ENCODE measurements around the gene PTPRU.

The PTPRU gene

DNA sequence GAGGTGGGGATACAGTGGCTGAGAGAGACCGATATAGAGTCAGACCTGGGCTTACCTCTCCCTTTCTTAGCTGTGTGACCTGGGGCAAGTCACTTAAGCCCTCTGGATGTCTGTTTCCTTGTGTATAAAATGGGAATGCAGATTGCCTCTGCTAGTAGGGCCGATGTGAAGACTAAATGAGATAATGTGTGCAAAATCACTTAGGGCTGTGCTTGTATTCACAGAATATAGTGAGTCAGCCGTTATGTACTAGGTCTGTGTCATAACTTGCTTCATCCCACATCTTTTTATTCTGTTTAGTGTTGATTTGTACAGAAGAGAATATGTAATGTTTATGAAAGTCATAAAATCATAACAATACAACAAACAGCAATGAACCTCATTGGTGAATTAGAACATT lies 56.0 kb downstream of the PTPRU start:
- Histone ChIP-seq H3K9me2 (replicated peaks; ENCODE audit: control insufficient read depth, low read length) (no peaks in the 10 kb centered on the region), H3K4me3 (ENCODE audit: low read length) (no peak overlapping the region), H3K9me3 (ENCODE audit: control insufficient read depth, insufficient read depth, low read length) (no peaks in the 10 kb centered on the region), H3K79me2 (ENCODE audit: control insufficient read depth, low read length) (no peaks in the 10 kb centered on the region), H4K20me1 (ENCODE audit: control insufficient read depth, insufficient read depth, low read depth, low read length) (0 out of 2 replicates have a peak, but pooled peaks cover 2% of the 10 kb centered on the region), H3K27ac (ENCODE audit: low read depth, low read length) (no peak overlapping the region), H3K27me3 (ENCODE audit: control insufficient read depth, low read length) (peaks cover 6% of the 10 kb centered on the region; the same call in 1 of the 2 replicates), H3K4me1 (ENCODE audit: control insufficient read depth, low read length) (peaks cover 5% of the 10 kb centered on the region; the same call in 1 of the 2 replicates), H3K4me2 (ENCODE audit: low read length) (no peak overlapping the region), H3K36me3 (ENCODE audit: control insufficient read depth, low read length) (no peaks in the 10 kb centered on the region), H3F3A (ENCODE audit: control insufficient read depth, insufficient read depth) (no peaks in the 10 kb centered on the region)
- TF ChIP-seq CTCF (IDR thresholded peaks at IDR 0.05; ENCODE audit: low read depth, low read length, poor library complexity, severe bottlenecking) (no peak), EZH2phosphoT487 (IDR thresholded peaks at IDR 0.05; ENCODE audit: borderline replicate concordance, low read length) (no peak)

GRCh38 chr1:29297450-29297849 lies 61.1 kb downstream of the PTPRU start:
- Histone ChIP-seq H3F3A (ENCODE audit: control insufficient read depth, insufficient read depth) (no peaks in the 10 kb centered on the region), H3K27me3 (ENCODE audit: control insufficient read depth, low read length) (peaks cover 10% of the 10 kb centered on the region), H4K20me1 (ENCODE audit: control insufficient read depth, insufficient read depth, low read depth, low read length) (0 out of 2 replicates have a peak, but pooled peaks cover 2% of the 10 kb centered on the region), H3K27ac (ENCODE audit: low read depth, low read length) (no peak overlapping the region), H3K4me2 (ENCODE audit: low read length) (no peak overlapping the region), H3K4me3 (ENCODE audit: low read length) (no peak overlapping the region), H3K4me1 (ENCODE audit: control insufficient read depth, low read length) (peaks cover 5% of the 10 kb centered on the region; the same call in 1 of the 2 replicates), H3K36me3 (ENCODE audit: control insufficient read depth, low read length) (no peaks in the 10 kb centered on the region), H3K79me2 (ENCODE audit: control insufficient read depth, low read length) (no peaks in the 10 kb centered on the region), H3K9me3 (ENCODE audit: control insufficient read depth, insufficient read depth, low read length) (no peaks in the 10 kb centered on the region), H3K9me2 (replicated peaks; ENCODE audit: control insufficient read depth, low read length) (no peaks in the 10 kb centered on the region)
- TF ChIP-seq EZH2phosphoT487 (IDR thresholded peaks at IDR 0.05; ENCODE audit: borderline replicate concordance, low read length): no peak
- no peak for TF ChIP-seq CTCF (IDR thresholded peaks at IDR 0.05; ENCODE audit: low read depth, low read length, poor library complexity, severe bottlenecking)

- Histone ChIP-seq H3K27ac (ENCODE audit: low read depth, low read length) (no peak overlapping the region), H3K9me3 (ENCODE audit: control insufficient read depth, insufficient read depth, low read length) (no peaks in the 10 kb centered on the region), H3K4me3 (ENCODE audit: low read length) (no peak overlapping the region), H3K36me3 (ENCODE audit: control insufficient read depth, low read length) (no peaks in the 10 kb centered on the region), H3K9me2 (replicated peaks; ENCODE audit: control insufficient read depth, low read length) (no peaks in the 10 kb centered on the region), H3F3A (ENCODE audit: control insufficient read depth, insufficient read depth) (no peaks in the 10 kb centered on the region), H3K27me3 (ENCODE audit: control insufficient read depth, low read length) (peaks cover 10% of the 10 kb centered on the region), H3K4me1 (ENCODE audit: control insufficient read depth, low read length) (peaks cover 5% of the 10 kb centered on the region; the same call in 1 of the 2 replicates), H4K20me1 (ENCODE audit: control insufficient read depth, insufficient read depth, low read depth, low read length) (0 out of 2 replicates have a peak, but pooled peaks cover 2% of the 10 kb centered on the region), H3K79me2 (ENCODE audit: control insufficient read depth, low read length) (no peaks in the 10 kb centered on the region), H3K4me2 (ENCODE audit: low read length) (no peak overlapping the region)
- no peak for TF ChIP-seq EZH2phosphoT487 (IDR thresholded peaks at IDR 0.05; ENCODE audit: borderline replicate concordance, low read length)
- no peak for TF ChIP-seq CTCF (IDR thresholded peaks at IDR 0.05; ENCODE audit: low read depth, low read length, poor library complexity, severe bottlenecking)
Observed at GRCh38 chr1:29298246-29298645, 61.9 kb downstream of the PTPRU start.
